ENCODE data around the gene KLHL26.

GRCh38 chr19:18668744-18669523 is 32.1 kb downstream of the KLHL26 start:
- TF ChIP-seq POLR2A (IDR thresholded peaks at IDR 0.05; ENCODE audit: borderline replicate concordance, extremely low read depth, insufficient read depth, insufficient read length) = no peak
- no peak for TF ChIP-seq FOSL1 (IDR thresholded peaks at IDR 0.05; ENCODE audit: low read depth)
- no peak for TF ChIP-seq CTCF (IDR thresholded peaks at IDR 0.05 in 2 of 3, conservative IDR thresholded peaks at IDR 0.05 in 1 of 3; ENCODE audit: borderline replicate concordance in 1 of 3, insufficient read depth in 1 of 3, low read depth in 2 of 3, low read length in 2 of 3)
- no peak for TF ChIP-seq REST (IDR thresholded peaks at IDR 0.05; ENCODE audit: low read depth)

All from HCT116 (cell line).